HFFc6 (cell line): ENCODE measurements around the gene UBE3C. TPM values are rescaled to one million over a fixed set of nuclear protein-coding genes. Genes with fewer than 3 reads are reported as not detected.

Experiments
- DNase-seq: peaks from one replicate; pipeline ENCODE4 v3.0.0-alpha.2; 2018
- H3K27ac Mint-ChIP-seq: 2 replicates; pipeline ENCODE4 v1.8.0; 2020; ENCODE audit warnings: mild to moderate bottlenecking, mixed read lengths
- H3K27me3 Mint-ChIP-seq: 2 replicates; pipeline ENCODE4 v1.8.0; 2021; ENCODE audit warnings: mild to moderate bottlenecking, moderate library complexity, mixed read lengths; ENCODE audit not compliant: insufficient read depth
- H3K36me3 Mint-ChIP-seq: 2 replicates; pipeline ENCODE4 v1.8.0; 2021; ENCODE audit warnings: low read depth, mixed read lengths
- H3K4me1 Mint-ChIP-seq: 2 replicates; pipeline ENCODE4 v1.8.0; 2020; ENCODE audit warnings: low read depth, mixed read lengths
- H3K4me3 Mint-ChIP-seq: 2 replicates; pipeline ENCODE4 v1.8.0; 2020; ENCODE audit warnings: mild to moderate bottlenecking, moderate library complexity, mixed read lengths
- H3K9me3 Mint-ChIP-seq: 2 replicates; pipeline ENCODE4 v1.8.0; 2020; ENCODE audit warnings: mild to moderate bottlenecking, mixed read lengths
- CTCF ChIP-seq: fragments of 200-600 bp; sonication (generic); IDR thresholded peaks from 2 replicates; pipeline ENCODE4 v1.5.0; 2021; ENCODE audit warnings: antibody characterized with exemption, mild to moderate bottlenecking
- total RNA-seq, 6 experiments: library from RNA; stranded (reverse); fragmentation: NEBNext Ultra II Directional; extraction: Animal tissue kit (Norgen Biotek cat#: 25700); gene quantifications; 2 replicates in 1 of 6; 3 replicates in 5 of 6; pipeline ENCODE4 v1.2.3, GENCODE V29; 2021

Gene UBE3C
- total RNA-seq, 6 experiments from 2014 or later: 64.2 to 80.1 (median 73.1) TPM

GRCh38 chr7:157193274-157193673 is 54.5 kb downstream of the UBE3C start:
- H3K27ac Mint-ChIP-seq: no peak overlapping the region; the same call in 1 of the 2 replicates
- no peak for TF ChIP-seq CTCF
- peaks cover 47% of the 10 kb centered on the region for H3K36me3 Mint-ChIP-seq

GRCh38 chr7:157194948-157195347 is 56.2 kb downstream of the UBE3C start:
- Mint-ChIP-seq H3K27ac (peak overlapping the region; percentile 2; the same call in 1 of the 2 replicates), H3K27me3 (no peaks in the 10 kb centered on the region; the same call in 1 of the 2 replicates), H3K4me1 (peaks cover 11% of the 10 kb centered on the region), H3K4me3 (no peak overlapping the region), H3K9me3 (no peaks in the 10 kb centered on the region), H3K36me3 (peaks cover 42% of the 10 kb centered on the region)
- DNase-seq: no peak
- no peak for TF ChIP-seq CTCF

More at GRCh38 chr7:157193274-157193673, 54.5 kb downstream of the UBE3C start:
- no peak overlapping the region for H3K4me3 Mint-ChIP-seq
- DNase-seq: no peak
- H3K9me3 Mint-ChIP-seq: no peaks in the 10 kb centered on the region
- peaks cover 9% of the 10 kb centered on the region; the same call in 1 of the 2 replicates for H3K4me1 Mint-ChIP-seq
- H3K27me3 Mint-ChIP-seq: no peaks in the 10 kb centered on the region; the same call in 1 of the 2 replicates

- no peak for DNase-seq
- TF ChIP-seq CTCF: no peak
- Mint-ChIP-seq H3K4me3 (no peak overlapping the region), H3K27ac (no peak overlapping the region), H3K27me3 (no peaks in the 10 kb centered on the region; the same call in 1 of the 2 replicates), H3K9me3 (no peaks in the 10 kb centered on the region), H3K36me3 (peaks cover 39% of the 10 kb centered on the region), H3K4me1 (peaks cover 15% of the 10 kb centered on the region)
Measured at GRCh38 chr7:157195868-157196267, 57.1 kb downstream of the UBE3C start.

- no peak for DNase-seq
Measured at GRCh38 chr7:157204134-157204533, 65.4 kb downstream of the UBE3C start.

GRCh38 chr7:157205438-157205837 is 66.7 kb downstream of the UBE3C start:
- no peaks in the 10 kb centered on the region for H3K27me3 Mint-ChIP-seq
- peaks cover 24% of the 10 kb centered on the region for H3K36me3 Mint-ChIP-seq
- peaks cover 5% of the 10 kb centered on the region; the same call in 1 of the 2 replicates for H3K4me1 Mint-ChIP-seq
- no peak for TF ChIP-seq CTCF
- H3K9me3 Mint-ChIP-seq: no peaks in the 10 kb centered on the region
- no peak overlapping the region; the same call in 1 of the 2 replicates for H3K27ac Mint-ChIP-seq
- DNase-seq: no peak
- no peak overlapping the region for H3K4me3 Mint-ChIP-seq

More at GRCh38 chr7:157204134-157204533, 65.4 kb downstream of the UBE3C start:
- Mint-ChIP-seq H3K9me3 (no peaks in the 10 kb centered on the region), H3K36me3 (peaks cover 23% of the 10 kb centered on the region), H3K4me1 (peaks cover 11% of the 10 kb centered on the region), H3K27me3 (no peaks in the 10 kb centered on the region), H3K27ac (no peak overlapping the region), H3K4me3 (no peak overlapping the region)
- TF ChIP-seq CTCF: no peak
